NCI-H748 treated with DMSO at 0.1 percent for 48 hours (cell line): ENCODE measurements around the gene C10orf53.
"Not testable (repeated sequence)": the region's sequence is repeated elsewhere in the genome, so short reads cannot be mapped to it uniquely, and the experiment has no call there.

Experiments
- DNase-seq: peaks from one replicate; lab custom pipeline; 2025; lab: John Stamatoyannopoulos, UW

Gene C10orf53

DNA sequence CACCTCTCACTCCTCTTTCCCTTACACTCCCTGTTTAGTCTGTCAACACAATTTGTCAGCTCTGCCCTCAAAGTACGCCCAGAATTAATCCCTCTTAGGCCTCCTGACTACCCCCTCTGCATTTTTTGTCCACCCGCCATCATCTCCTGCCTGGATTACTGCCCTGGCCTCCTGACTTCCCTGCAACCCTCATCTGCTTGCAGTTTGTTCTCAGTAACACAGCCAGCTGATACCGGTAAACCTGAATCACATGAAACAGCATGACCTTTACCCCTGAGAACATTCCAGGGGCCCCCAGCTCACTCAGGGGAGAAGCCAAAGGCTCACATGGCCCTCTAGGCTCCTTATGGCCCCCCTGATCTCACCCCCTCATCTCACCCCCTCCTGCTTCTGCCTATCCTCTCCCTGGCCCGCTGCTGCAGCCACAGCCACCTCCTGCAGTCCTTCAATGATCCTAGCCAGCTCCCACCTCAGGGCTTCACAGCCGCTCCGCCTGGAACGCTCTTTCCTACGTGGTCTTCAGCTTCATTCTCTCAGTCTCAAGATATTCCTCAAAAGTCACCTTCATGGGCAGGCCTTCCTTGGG lies 8.9 kb downstream of the C10orf53 start:
- no peak for DNase-seq

DNA sequence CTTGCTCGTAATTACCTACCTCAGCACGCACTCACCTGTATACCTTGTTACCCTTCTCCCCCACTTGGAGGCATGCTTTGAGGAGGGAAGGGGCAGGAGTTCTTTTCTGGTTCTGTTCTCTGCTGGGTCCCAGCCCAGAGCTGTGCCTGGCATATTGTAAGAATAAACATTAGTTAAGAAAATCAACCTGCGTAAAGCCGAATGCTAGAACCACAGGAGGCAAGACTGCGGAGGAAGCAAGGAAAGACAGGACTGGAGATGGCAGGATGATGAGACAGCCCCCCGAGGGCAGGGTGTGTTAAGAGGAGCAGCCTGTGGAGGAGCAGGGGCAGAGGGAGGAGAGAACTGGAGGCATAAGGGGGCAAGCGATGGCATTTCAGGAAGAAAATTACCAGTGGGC lies 9.5 kb downstream of the C10orf53 start:
- DNase-seq: no peak

DNA sequence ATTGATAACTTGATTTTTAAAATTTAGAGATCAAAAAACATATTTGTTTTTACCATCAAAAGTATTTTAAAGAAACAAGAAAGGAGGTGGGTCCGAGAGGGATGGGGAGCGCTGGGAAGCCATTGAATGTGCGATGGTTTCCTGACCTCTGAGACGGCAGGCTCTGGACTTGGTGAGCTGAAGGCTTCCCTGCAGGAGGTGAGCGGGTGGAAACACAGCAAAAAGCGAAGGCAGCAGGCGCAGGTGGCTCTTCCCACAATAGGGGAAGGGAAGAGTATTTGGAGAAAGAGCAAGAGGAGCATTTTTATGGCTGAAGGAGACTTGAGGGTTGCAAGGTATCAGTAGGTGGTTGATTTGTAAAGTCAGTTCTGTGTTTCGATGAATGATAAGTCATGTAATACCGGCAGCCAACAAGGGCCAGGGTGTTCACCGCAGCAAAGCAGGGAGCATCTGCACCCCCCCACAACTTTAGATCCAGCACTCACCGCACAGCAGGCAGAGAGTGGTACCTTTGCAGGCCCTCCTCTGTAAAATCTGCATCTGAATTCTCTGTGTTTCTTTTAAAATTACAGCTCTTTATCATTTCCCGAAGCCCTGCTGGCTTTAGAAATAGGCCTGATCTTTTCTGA lies 10.5 kb downstream of the C10orf53 start:
- no peak for DNase-seq

DNA sequence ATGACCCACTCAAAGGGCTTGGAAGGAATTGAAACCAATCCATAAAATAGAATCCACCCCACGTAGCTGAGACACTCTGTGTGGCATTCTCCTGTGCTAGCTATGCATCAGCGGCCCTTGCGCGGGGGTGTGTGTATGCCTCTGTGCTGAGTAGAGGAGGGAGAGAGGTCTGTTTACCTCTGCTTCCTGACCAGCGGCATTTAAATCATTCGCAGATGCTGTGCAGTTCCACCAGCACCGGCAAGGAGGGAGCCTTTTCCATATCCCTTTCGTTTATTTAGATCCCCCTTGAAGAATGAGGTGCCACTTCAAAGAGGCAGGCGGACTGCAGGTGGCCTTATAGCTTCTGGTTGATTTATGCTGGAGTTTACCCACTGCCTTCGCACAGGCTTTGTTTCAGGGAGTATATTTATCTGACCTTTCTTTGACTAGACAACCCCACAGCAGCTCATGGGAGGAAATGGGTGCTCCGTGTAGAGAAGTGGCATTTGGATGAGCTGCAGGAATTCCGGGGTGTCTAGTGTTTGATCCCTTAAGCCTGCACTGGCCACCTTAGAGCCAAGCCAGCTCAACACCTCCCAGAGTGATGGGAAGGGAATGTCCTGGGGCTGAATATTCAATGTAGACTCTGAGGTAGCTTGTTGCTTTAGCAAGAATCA lies 11.4 kb downstream of the C10orf53 start:
- no peak for DNase-seq

DNA sequence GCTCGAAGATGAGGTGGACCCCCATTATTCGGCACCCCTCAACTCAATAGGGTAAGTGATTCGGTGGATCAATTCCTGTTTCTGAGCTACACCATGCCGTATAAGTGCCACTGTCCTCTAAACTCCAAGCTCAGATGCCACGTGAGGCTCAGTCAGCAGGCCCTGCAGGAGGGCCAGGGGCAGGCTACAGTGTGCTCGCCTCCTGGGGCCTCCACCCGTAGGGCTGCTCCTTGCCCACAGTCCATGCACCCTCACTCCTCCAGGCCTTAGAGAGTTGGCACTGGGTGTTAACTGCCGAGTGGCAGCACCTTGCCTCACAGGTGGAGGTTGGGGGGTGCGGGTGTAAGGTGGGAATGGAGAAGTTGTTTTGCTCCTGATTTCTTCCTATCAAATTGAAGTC lies 12.1 kb downstream of the C10orf53 start:
- no peak for DNase-seq

DNA sequence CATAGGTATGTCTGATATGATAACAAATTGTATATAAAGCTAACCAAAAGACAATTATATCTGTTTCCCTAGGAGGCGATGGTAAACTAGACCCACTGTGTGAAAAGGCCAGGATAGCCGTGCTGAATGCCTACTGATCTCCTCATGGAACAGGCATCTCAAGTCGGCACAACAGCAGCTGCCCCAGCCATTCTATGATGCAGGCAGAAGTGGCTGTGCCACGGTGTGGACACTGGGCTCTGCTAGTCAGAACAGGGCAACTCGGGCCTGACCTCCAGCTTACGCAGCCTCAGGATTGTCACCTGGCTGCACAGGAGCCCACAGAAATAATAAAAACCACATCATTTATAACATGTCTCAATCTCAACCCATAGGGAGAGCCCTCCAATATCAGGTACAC lies 15.0 kb downstream of the C10orf53 start:
- DNase-seq: no peak

DNA sequence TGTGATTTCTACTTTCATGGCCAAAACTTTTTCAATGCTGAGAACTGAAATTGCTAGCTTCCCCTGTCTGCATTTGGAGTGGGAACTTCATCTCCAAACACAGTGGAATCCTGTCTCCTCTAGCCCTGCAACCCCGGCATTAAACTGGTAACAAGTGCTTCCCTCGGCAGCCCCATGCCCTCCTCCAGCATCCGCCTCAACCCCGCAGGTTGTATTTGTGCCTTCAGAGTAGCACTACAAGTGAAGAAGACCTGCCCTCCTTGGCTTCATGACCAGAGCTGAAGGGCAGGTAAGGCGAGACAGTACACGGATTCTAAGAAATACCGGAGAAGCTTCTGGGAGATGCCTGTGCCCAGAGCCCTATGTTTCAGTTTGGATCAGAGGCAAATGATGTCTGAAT lies 16.9 kb downstream of the C10orf53 start:
- DNase-seq: no peak

DNA sequence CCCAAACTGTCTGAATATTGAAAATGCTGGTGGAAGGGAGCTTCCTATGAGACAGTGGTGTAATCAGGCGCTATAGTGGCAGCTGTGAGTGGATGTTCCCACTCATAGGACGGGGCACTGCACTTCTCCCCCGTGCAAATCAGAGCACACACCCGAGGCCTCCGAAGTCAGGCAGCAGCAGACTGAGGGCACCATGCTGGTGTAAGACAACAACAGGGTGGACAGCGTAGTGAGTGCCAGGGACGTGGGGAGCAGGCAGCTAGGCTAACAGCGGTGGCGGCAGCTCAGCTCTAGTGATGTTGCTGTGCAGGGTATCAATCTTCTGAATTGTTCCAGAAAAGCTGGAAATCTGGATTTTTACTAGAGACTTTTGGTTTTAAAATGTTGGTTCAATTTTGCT lies 19.2 kb downstream of the C10orf53 start:
- DNase-seq: no peak

DNA sequence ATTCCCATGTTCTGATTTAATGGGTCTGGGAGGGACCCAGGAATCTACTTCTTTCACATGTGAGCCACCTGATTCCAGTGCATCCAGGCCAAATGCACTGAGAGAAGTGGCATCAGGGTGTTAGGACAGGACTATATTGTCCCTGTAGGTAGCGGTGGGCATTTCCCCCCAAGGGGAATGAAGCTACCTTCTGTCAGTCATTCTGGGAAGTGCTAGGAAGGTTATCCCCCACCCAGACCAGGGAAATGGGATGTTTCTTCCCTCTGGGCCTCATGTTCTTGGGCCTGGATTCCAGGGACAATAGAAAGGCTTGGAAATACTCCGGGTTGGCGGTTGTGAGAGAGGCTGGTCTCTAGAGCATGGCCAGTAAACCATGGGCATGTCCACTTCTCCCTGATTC lies 20.8 kb downstream of the C10orf53 start:
- no peak for DNase-seq

DNA sequence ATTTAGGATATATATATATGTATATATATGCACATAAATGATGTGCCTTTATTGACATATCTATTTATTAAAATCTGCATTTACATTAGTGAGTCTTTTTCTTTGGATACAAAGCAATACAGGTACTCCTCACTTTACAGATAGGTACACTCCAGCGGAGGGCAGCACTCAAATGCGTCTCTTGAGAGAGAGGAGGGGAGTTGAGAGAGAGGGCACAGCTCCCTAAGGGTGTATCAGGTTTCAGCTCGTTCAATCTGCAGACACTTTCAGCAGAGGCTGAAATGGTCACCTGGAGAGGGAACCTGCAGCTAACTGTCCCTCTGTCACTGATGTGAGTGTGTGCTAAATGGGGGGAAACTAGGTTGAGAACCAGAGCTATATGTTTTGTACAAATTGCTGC lies 21.5 kb downstream of the C10orf53 start:
- no peak for DNase-seq

DNA sequence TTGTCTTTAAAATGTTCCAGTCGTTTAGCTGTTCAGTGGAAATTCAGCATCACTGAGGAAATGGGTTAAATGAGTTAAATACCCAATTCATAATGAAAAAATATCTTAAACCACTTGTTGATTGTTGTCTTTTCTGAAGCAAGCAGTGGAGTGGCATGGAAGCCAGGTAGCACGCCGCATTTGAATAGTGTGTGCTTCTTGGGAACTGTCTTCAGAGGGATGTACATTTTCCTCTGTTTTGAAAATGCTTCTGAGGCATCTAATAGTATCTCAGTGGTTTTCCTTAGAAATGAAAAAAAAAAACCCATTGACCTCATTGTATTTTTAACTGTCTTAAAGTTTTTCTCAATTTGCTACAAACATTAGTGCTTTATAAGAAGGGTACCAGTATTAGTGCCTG lies 28.1 kb downstream of the C10orf53 start:
- no peak for DNase-seq

DNA sequence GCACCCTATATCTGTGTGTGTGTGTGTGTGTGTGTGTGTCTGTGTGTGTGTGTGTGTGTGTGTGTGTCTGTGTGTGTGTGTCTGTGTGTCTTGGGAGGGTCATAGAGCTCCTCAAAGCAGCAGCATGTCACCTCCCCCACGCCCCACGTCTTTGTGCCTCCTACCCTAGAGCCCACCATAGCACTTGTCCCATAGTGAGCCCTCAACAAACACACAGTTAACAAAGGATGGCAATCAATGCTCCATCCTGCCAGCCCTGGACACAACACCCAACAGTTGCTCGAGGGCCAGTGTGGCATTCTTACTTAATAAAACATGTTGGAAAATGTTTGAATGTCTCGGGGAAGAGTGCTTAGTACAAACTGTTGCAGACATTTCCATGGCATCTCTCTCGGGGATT lies 30.5 kb downstream of the C10orf53 start:
- DNase-seq: no peak

DNA sequence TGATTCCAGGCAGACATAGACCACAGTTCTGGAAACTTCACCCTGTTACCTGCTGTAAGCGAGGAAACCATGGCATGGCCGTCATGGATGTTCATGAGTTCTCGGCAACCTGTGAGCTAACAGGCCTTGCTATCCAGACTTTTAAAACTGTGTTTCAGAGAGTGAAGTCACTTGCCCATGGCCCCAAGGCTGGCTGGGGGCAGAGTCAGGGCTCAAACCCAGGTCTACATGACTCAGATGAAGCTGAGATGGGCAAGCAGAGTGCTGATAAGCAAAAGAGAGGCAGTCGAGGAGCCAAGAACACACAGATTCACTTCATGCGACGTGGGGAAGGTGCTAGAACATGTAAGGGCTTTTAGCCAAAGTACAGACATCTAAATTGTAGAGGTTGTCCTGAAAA lies 31.5 kb downstream of the C10orf53 start:
- no peak for DNase-seq

DNA sequence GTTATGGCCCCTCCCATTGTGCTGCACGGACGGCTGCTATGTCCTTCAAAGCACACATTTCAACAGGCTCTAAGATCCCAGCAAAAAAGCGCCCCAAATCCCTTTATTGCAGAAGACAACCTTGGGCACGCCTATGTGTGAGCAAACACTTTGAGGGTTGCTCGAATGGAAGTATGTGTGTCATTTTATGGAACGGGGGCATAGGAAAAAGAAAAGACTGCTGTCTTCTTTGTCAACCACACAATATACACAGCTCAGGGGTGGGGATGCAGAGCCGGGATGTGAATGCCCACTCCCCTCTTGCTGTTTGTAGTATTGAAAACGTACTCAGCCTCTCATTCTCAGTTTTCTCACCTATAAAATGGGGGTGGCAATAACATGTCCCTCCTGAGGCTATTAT lies 32.0 kb downstream of the C10orf53 start:
- DNase-seq: no peak

DNA sequence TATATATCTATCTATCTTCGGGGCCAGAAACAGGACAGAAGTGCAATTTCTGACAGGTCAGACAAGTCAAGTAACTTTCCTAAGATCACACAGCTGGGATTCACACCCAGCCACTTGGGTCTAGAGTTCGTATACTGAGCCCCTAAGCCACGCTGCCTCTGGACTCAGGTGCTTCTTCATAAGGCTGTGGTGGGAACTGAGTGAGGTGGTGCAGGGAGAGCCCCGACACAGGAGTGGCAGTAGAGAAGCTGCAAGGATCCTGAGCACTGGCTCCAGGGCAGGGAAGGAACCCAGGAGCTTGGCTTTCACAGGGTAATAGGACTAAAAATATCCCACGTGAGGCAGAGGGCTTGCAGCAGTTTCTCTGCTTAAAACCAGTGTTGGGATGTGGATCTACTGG lies 33.8 kb downstream of the C10orf53 start:
- DNase-seq: no peak

DNA sequence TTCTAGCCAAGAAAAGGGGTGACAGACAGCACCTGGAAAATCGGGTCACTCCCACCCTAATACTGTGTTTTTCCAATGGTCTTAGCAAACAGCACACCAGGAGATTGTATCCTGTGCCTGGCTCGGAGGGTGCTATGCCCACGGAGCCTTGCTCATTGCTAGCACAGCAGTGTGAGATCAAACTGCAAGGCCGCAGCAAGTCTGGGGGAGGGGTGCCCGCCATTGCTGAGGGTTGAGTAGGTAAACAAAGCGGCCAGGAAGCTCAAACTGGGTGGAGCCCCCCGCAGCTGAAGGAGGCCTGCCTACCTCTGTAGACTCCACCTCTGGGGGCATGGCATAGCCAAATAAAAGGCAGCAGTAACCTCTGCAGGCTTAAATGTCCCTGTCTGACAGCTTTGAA lies 35.7 kb downstream of the C10orf53 start:
- DNase-seq: not testable (repeated sequence)

DNA sequence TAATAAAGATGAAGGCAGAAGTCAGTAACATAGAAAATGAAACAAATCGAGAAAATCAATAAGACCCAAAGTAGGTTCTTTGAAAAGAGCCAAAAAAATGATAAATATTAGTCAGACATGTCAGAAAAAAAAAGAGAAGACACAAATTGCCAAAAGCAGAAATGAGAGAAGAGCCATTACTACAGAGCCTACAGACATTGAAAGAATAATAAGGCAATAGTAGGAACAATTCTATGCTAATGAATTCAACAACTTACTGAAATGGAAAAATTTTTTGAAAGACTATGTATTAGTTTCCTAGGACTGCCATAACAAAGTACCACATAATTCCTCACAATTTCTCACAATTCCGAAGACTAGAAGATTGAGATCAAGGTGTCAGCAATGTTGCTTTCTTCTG lies 47.1 kb downstream of the C10orf53 start:
- DNase-seq: no peak

DNA sequence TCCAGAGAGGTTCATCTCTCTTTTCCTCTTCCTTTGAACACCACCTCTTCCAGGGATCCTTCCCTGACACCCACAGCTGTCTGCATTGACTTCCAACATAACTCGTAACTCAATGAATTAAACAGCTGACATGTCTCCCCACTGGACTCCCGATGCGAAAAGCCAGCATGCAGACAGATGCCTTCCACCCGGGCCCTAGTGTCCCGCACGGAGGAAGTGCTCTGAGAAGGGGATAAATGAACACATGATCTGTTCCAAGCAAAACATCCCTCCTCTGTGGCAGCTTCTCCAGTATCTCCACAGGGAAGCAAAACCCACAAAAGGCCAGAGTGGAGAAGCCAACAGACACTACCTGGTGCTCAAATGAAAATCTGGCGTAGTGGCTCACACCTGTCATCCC lies 54.4 kb downstream of the C10orf53 start:
- no peak for DNase-seq

DNA sequence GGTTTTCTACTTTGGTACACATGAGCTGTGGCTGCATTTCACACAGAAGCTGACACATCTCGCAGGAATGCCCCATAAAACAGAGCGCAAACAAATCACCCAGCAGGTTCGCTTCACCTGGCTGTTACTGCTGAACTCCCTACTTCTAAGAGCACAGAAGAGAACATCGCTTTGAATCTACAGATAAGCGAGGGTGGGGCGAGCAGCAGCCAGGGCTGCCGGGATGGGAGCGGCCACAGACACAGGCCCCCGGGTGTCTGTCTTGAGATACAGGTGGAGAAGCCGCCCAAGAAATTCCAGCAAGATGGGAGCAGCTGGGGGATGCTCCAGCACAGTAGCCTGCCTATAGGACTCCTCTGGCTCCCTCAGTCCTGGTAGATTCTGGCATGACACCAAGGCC lies 55.2 kb downstream of the C10orf53 start:
- no peak for DNase-seq

DNA sequence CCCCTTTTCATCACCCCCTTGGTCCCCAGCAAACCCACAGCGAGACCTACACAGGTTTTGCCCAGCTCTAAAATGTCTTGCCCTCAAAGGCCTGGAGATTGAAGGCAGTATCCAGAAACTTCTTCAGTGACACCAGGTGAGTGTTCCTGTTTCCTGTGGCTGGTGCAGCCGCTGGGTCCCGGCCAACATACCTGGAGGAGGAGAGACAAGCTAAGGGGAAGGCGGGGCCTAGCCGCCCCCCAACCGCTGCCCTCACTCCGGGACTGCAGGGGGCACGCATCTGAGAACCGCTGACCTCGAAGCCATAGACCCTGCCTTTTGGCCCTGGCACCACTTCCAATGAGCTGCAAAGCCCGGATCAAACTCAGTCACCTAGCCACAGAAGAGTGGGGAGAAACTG lies 55.7 kb downstream of the C10orf53 start:
- DNase-seq: no peak

DNA sequence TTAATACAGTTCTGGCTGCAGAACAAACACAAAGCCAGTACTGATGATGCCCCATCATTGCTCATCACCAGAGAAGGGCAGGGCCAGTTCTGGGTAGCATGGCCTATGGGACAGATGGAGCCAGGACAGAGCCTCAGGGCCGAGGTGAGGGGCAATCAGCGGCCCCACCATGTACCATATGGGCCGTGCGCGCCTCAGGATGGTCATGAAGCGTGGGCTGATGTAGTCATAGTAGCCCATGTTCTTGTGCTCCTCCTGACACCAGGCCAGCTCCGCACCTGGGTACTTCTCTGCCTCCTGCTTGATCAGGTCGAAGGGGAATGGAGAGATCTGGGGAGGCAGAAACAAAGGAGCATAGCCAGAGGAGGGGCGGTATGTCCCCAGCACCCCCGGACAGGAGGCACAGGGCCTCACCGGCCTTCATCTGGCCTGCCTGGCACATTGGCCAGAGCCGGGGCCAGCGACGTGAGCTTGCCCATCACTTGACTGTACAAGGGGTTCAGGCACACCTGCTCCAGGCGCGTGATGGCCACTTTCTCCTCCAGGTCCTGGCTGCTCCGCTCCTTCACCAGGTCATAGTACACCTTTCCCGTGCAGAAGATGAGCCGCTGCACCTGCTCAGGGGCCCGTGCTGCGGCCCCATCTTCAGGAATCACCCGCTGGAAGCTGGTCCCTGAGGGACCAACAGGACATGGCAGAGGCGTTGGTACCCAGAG lies 56.6 kb downstream of the C10orf53 start:
- DNase-seq: no peak

DNA sequence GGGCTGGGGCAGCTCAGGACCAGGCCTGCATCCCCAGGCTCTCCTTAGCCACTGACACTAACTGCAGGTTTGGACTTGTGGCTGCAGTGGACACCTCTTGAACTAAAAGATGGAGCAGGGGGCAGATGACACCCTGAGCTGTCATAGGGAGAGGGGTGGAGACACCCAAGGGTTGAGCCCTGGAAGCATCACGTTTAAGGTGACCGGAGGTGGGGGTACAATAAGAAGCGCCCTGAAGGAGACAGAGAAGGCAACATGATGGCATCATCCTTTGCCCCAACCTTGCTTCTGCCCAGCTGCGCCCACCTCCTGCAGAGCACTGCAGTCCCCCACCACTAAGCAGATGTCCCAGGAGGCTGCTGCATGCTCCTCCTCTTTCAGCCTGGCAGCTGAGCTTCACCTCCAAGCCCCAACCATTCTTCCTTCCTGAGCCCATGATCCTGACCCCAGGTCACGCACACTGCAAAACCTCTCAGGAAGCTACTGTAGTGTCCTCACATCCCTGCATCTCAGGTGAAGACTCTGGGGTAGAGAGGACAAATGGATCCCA lies 57.2 kb downstream of the C10orf53 start:
- DNase-seq: no peak
